ENCODE results near the gene FARP1.
"Not testable (repeated sequence)": the region's sequence is repeated elsewhere in the genome, so short reads cannot be mapped to it uniquely, and the experiment has no call there.

The FARP1 gene

DNA sequence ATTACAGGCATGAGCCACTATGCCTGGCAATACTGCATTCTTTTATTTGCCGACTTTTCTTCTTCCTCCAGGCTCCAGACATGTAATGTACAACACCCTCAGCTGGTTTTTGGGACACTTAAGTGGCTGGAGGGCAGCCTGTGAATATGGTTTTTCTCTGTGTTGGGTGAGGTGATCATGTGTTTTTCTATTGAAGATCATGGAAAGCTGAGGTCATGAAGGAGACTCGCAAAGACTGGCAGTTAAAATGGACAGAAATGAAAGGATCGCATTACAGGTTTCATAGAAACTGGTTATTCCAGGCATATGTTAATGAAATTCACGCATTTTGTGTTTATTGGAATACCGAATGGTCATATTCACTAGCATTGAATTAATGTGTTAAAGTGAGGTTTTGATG is 119.4 kb downstream of the FARP1 start:
- DNase-seq (ENCODE audit: low read depth in 2 of 2), result no peak

DNA sequence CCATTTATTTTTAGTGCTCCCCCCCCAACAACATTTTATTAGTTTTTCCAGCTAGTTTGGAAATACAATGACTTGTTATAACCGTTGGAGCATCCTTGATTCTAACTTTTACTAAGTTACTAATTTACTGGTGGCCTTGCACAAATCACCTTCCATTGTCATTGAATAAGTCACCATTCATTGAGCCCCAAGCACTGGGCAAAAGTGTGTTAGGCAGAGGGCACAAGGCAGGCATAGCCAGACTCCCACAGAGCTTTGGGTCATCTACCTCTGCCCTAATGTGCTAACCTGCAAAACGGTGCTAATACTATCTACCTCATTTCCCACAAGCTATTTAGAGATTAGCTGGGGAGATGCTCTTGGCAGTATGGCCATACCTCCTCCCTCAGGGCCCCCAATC is 120.9 kb downstream of the FARP1 start:
- no peak for DNase-seq (ENCODE audit: low read depth in 2 of 2)

DNA sequence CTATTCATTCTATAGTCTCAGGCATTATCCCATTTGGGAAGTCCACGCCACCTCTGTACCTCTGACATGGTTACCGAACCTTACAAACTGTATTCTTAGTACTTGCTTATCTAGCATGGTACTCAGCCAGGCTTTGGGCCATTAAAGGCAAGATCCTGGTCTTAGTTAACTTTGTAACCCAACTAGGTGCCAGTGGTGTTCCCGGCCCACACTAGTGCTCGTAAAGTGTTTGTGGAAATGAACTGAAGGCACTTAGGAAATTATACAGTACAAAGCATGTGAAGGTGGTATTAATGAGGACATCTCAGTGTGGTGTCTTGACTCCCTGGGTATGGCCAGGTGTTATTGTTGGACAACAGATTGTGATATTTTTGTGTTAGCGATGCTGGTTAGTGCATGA is 122.0 kb downstream of the FARP1 start:
- DNase-seq (ENCODE audit: low read depth in 2 of 2), result no peak

DNA sequence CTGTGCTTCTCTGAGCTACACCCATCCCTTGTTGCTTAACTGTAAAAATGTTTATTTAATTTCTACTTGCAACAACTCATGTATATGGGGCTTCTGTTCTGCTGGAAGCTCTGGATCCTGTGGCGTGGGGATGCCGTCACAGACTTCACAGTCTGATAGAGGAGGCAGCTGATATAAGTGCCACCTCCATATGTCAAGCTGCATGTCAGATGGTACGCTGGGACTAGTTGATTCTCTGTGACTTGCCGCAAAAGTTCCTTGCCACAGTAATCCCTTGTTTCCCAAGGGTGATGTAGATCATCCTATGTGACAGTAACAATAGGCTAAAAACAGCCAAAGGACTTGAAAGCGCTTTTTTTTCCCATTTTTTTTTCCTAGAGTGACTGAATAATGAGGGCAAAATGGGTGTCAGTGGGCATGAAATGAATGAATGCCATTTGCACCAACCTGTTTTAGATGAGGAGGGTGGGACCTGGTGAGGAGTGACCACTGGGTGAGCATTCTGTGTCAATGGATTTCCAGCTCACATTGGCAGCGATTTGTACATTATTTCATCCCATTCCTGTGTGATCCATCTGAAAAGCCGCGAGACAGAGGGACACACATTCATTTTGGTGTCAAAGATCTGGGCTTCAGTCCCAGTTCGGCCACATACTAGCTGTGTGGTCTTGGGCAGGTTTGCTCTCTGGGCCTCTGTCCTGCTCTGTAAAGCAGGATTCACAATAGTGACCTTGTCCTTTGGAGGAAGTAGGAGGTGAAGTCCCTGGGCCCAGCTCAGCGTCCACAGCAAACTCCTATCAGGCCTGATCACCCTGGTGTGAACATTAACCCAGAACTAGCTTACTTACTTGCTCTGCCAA is 123.0 kb downstream of the FARP1 start:
- no peak for DNase-seq (ENCODE audit: low read depth in 2 of 2)

DNA sequence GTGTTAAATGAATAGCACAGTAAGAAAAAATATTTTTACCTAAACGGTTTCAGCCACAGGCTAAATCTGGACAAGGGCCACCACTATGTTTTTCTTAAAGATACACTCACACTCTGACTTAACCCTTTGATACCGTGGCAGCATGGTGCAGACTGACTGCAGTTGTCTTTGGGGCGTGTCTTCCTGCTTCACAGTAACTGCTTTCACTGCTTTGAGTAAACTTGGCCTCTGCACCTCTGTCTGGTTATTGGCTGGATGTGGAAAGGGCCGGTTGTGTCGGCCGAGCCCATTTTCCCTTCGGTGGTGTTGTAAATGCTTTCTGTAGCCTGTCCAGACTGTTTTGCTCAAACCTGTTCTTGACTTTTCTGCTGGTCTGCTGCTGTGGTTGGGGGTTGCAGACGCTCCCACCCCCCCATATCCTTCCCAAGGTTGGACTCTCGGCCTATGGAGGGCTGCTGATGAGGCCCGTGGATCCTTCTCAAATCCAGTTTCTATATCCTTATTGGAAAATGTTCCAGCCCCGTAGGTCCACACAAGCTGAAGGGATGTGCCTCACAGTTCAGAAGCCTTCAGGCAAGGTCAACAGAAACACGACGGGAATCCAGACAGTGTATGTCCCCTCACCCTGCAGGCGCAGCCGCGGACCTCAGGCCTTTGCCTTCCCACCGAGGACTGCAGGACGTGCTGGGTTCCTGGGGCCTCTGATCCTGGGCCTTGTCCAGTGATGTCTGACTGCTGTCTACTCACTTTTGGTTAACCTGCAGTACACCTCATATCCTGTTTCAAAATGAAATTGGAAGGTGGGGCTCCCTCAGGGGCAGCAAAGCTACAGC is 124.4 kb downstream of the FARP1 start:
- no peak for DNase-seq (ENCODE audit: low read depth in 2 of 2)

DNA sequence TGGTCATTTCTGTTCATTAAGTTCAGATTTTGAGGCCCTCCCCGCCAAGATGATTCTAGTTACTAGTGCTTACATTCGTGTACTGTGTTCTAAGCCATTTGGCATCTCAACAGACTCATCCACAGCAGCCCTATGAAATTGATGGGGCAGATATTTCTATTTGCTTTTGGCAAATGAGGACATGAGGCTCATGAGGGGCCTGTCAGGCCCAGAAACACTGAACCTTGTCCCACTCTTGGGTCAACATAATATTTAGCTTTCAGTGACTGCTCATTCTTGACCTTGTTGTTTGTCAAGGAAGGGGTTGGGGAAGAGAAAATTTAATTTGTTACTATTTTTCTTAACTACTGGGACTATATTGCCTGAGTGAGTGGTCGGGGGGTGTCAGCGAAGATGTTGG is 126.5 kb downstream of the FARP1 start:
- no peak for DNase-seq (ENCODE audit: low read depth in 2 of 2)

DNA sequence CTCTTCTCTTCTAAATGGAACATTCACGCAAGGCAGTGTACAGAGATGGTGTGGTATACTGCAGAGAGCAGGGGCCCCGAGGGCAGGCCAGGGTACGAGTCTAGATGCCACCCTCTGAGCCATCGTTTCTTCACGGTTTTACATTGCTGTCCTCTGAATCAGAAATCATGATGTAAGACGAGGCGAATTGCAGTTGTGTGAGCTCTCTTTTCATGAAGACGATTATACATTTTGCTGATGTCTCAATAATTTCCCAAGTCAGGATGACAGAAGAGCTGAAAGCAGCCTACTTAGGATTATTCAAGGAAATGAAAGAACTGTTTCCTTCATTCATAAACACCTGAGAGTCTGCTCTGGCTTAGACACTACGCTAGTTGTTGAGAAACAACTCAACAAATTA is 127.9 kb downstream of the FARP1 start:
- DNase-seq (ENCODE audit: low read depth in 2 of 2), result no peak

DNA sequence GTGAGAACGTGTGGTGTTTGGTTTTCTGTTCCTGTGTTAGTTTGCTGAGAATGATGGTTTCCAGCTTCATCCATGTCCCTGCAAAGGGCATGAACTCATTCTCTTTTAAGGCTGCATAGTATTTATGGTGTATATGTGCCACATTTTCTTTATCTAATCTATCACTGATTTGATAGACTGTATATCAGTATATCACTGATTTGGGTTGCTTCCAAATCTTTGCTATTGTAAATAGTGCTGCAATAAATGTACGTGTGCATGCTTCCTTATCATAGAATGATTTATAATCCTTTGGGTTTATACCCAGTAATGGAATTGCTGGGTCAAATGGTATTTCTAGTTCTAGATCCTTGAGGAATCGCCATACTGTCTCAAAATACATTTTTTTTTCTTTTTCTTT is 128.8 kb downstream of the FARP1 start:
- not testable (repeated sequence) for DNase-seq (ENCODE audit: low read depth in 2 of 2)

DNA sequence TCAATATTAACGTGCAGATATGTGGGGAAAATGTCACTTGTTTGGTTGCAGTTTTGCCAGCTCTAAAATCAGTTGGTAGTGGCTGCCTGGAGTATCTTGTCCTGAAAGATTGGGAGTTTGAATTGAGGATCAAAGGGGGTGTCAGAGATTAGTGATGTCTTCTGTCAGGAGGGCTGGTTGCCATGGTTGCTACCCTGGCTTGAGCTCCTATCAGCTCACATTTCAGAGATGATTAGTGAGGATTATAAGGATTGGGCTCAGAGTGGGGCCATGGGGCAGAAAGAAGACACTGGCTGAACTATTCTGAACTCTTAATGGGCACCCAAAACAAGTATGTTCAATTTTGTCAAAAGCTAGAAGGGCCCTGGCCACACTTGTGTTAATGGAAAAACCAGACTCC is 129.7 kb downstream of the FARP1 start:
- no peak for DNase-seq (ENCODE audit: low read depth in 2 of 2)

DNA sequence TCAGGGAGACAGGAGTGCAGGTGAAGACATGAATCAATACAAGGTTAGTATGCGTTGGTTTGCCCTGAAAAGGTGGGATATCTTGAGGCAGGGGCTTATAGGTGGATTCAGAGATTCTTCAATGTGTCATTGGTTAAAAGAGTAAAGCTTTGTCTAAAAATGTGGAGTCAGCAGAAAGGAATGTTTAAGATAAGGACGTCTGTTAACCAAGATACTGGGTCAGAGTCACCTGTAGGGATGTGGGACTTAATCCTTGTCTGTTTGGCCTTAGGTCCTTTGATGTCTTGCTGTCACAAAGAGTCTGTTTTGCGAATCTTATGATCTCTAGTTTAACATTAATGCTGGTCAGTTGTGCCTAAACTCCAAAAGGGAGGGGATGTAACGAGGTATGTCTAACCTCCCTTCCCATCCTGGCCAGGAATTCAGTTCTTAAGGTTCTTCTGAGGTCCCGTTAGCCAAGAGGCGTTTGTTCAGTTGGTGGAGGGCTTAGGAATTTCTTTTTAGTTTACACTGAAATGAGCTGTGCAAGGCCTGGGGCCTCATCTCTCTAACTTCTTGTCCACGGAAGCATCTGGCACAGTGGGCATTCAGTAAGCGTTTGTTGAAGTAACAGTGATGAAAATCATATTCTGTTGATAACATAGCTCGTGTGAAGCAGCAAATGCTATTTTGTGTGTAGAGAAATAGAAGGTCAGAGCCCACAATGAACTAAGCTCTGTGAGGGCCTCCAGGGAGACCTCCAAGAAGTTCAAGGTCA is 130.4 kb downstream of the FARP1 start:
- no peak for DNase-seq (ENCODE audit: low read depth in 2 of 2)

DNA sequence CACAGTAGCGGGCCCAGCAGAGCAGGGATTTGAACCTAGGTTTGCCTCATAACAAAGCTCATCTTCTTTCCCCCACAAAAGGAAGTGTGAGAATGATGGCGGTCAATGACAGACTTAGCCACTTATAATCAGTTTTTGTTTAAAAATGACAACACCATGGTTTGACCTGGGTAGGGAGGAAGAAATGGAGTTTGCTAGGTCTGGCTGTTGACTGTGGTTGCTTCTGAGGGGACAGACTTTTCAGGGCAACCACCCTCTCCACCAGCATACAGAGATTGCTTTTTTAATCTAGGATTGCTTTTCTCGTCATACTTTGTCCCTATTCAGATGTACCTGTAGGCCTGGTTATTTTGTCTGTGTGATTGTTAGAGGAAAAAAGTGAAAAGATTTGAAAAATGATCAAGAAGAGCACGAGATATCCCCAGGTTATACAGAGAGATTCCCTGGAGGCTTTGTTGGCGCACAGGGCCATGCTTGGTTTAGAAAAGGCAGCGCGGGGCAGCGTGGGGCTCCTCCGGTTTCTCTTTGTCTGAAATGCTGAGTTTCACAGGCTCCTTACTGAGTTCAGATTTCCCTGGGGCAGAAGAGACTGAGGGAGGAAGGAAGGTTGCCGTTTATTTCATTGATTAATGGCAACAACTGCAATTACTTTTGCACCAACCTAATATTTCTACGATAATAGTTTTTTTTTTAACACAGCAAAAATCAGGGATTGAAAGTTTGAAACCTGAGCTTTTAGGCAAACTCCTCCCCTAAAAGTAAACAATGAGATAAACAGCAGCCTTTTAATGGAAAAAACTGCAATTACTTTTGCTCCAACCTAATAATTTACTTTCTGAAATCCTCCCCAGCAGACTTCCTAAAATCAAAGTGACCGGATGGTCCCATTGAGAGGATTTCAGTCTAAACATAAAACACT is 131.2 kb downstream of the FARP1 start:
- DNase-seq (ENCODE audit: low read depth in 2 of 2), result no peak

DNA sequence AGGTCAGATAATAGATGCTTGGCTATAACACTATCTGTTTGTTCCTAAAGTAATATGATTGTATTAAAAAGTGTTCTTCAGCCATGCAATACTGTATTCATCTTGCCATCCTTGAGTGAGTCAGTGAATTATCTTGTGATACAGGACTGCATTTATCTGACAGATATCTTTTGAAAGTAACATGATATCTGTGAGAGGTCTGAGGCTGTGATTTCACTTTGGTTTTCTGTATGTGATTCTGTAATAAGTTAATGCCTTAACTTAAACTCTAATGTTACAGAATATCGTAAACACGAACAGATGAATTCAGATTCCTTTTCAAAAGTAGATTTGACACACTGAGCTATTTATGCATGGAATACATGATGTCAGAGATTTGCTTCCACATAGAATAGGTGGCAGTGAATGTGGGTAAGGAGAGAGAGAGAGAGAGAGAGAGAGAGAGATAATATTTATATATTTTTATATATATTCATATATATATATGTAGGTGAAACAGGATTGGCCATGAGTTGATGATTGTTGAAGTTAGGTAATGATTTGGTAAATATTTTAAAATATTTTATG is 132.1 kb downstream of the FARP1 start:
- no peak for DNase-seq (ENCODE audit: low read depth in 2 of 2)

DNA sequence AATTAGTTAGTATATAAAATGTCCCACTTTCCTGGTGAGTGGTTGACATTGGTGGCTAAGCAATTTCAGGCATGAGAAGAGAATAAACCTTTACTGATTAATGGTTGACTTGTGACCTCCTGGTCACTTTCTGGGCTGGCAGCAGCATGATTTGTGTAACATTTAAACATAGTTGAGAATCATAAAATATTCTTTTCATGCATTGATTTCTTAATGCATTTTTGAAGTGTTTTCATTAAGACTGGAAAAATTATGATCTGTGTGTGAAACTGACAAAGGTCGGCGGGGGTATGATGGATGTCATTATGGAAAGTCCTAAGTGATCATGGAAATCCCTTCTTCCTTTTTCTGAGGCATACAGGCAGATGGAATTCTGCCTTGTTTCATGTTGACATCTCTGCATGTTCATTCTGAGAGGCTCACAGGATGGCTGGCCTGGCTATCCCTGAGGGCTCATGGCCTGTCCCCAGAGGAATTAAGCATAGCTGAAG is 132.8 kb downstream of the FARP1 start:
- DNase-seq (ENCODE audit: low read depth in 2 of 2), result no peak

DNA sequence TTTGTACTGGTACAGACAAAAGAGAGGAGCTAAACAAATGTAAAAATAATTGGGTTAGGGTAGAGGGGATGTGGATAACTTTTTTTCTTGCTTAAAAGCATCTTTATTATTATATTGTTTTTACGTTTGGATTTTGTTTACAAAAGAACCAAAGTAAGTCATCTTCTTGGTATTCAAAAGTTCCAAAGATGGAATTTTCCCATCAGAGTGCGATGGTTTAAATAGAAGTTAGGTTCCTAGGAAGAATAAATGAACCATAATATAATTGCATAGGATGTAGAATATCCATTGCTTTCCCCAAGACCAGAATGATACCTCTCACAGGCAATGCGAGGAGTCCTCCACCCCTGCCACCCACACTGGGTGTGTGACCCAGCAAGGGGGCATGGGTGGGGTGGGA is 133.6 kb downstream of the FARP1 start:
- no peak for DNase-seq (ENCODE audit: low read depth in 2 of 2)

DNA sequence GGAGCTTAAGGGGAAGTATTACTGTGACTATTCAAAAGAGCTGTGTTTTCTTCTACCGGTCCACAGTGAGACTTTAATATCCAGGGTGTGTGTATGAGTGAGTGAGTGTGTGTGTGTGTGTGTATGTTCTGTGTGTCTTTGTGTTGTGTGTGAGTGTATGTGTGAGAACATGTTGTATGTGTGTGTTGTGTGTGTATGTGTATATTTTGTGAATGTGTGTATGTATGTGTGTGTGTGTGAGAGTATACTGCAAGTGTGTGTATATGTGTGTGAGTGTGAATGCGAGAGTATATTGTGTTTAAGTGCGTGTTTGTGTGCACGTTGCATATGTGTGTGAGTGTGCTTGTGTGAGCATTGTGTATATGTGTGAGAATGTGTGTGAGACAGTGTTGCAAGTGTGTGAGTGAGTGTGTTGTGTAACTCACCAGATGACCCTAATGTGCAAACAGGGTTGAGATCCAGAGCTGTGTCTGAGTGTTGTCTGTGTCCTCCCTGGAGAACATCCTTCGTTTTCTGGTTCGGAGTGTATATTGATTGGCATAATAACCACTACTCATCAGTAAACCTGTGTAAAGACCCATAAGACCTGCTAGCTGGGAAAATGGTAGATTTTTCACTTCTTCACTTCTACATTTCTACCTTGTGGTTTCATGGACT is 135.3 kb downstream of the FARP1 start:
- no peak for DNase-seq (ENCODE audit: low read depth in 2 of 2)

DNA sequence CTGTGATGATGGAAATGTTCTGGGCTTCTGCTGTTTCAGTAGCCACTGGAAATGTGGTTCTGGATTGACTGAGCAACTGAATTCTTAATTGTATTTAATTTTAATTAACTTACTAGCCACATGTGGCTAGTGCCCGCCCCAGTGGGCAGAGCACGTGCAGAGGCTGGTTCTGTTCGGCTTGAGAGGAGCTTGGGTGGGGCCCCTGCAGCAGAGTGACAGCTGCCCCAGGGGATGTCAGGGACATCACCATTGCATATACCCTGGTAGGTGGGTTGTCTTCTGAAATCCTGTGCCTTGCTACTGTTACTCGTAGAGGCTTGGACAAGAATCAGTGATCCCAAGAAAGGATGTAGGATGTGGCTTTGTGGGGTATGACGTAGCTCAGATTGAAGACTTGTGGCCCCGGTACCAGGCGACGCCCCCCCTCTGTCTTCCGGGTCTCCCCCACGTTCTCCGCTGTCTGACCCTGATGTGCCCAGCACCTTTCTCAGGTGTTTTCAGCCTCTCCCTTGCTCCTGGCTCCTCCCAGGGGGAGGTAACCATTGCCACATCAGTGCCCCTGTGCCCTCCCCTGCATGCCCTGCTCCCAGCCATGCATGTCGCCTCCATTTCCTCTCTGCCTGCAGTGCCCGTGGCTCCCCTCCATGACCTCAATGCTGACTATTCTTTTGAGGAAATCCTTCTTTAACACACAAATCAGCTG is 136.7 kb downstream of the FARP1 start:
- no peak for DNase-seq (ENCODE audit: low read depth in 2 of 2)

DNA sequence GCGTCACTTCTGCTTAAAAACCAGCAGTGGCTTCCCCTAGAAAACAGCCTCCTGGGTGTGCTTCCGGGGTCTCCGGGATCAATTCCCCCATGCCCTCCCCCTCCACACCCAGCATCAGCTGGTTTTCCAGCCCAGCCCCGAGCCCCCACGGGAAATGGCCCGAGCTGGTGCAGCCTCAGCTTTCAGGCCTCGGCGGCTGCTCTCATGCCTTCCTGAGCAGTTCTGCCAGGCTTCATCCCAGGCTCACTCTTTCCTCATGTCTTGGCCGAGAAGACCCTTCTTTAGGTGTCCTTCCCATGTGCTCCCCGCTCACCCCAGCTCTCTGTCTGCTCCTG is 137.2 kb downstream of the FARP1 start:
- no peak for DNase-seq (ENCODE audit: low read depth in 2 of 2)

DNA sequence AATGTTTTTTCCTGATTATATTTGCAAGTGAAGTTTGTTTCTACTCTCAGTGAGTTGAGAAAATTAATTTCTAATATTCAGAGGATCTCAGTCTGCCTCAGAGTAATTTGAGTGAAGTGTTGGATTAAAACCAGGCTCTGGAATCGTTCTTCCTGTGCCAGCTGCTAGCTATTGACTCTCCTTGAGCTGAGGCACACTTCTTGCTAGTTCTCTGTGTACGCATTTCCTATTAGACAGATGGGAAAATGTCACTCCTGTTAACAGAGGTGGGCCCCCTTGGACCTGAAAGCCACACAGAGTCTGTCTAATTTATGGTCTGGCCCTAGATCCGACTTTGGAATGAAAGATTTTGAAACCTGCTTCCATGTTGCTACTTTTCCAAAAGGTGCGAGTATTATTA is 141.8 kb downstream of the FARP1 start:
- DNase-seq (ENCODE audit: low read depth in 2 of 2), result no peak

DNA sequence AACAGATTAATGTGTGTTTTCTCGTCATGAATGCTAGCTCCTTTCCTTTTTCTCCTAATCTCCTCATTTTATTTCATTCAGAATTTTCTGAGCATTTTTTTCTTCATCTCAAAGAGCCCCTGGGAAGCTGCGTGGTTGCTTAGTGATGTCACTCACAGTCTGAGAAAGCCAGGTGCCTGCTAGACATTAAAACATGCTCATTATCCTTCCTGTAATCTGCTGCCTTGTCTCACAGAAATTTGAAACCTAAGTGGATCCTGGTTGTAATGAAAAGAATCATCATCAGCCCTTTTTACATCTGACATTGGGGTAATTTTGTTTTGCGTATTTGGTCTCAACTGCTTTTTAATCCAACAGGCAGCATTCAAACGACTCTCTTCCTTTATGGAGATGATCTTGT is 142.4 kb downstream of the FARP1 start:
- no peak for DNase-seq (ENCODE audit: low read depth in 2 of 2)
